KOPT-K1 (cell line): ENCODE data around the gene SACM1L.

ENCODE experiments used
- H3K27ac ChIP-seq: fragments of 200-600 bp; sonication (generic); 2 replicates; pipeline ENCODE4 v1.5.1; 2016; ENCODE audit warnings: antibody characterized with exemption, mild to moderate bottlenecking, low read depth, low read length; ENCODE audit not compliant: poor library complexity, severe bottlenecking
- H3K36me3 ChIP-seq: fragments of 200-600 bp; sonication (generic); 2 replicates; pipeline ENCODE4 v1.5.1; 2017; ENCODE audit warnings: antibody characterized with exemption, mild to moderate bottlenecking, low read length, moderate library complexity; ENCODE audit not compliant: insufficient read depth
- H3K9me3 ChIP-seq: fragments of 200-600 bp; sonication (generic); 2 replicates; pipeline ENCODE4 v1.5.1; 2017; ENCODE audit warnings: antibody characterized with exemption, low read length, mild to moderate bottlenecking; ENCODE audit not compliant: insufficient read depth, poor library complexity, severe bottlenecking

The SACM1L gene

DNA sequence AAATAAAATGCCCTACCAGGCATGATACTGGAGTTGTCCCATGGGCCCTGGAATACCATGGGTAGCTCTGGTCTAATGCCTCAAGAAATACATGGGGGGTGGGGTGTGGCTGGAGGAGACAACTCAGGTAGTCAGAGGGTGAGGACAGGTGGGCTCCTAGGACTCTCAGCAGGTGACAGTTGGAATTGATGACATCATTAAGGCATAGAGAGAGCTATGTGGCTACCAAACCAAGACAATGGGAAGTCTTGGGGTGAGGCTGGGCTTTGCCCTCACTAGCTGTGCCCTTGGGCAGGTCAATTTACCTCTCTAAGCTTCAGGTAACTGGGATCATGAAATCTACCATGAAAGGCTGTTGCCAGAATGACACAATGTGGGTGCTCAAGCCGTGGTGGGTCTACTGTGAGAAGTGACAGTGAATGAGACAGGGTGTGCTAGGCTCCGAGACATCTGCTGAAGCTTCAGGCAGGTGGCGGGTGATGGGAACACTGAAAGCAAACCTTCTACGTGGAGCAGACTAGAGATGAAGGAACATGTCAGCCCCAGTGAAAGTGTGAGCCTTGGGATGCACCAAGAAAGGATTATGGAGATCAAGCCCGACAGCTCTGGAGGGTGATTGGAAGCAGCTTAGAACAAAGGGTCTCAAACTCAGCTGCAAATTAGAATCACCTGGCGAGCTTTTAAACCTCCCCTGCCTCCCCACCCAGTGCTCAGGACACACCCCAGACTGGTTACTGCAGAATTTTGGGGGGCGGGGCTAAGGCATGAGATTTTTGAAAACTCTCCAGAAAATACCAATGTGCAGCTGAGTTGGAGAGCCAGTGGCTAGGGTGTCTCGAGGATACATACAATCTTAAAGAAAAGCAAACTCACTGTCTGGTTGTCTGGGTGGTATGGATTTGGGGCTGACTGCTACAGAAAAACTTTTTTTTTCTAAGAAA, 85.7 kb downstream of the SACM1L start:
- no peak overlapping the region for H3K27ac ChIP-seq

DNA sequence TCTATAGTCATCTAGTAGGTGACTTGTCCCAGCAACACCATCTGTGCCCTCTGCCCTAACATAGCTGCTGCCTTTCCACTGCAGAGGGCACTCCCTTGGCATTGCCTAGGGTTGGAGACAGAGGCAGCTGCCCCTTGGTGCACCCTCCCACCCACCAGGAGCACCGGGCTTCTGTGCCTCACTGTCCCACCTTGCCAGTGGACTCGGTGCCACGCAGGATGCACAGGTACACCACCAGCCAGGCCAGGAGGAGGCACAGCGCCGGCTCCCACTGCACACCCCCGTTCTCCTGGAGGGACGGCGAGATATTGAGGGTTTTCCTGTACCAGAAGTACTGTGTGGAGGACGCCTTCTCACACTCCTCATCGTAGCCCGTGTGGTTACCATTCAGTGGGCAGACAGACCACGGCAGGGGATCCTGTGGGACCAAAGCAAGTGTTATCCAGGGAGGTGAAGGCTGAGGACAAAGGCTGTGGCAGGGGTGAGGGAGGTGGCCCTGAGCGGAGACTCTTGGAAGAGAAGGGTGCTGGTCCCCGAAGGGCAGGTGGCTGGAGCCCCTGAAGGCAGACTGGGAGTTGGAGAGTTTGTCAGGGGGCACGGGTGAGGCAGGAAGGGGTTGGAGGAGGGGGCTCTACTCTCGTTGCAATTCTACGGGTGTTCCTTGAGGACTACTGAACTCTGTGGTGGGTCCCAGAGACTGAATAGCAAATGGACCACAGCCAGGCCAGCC, 86.5 kb downstream of the SACM1L start:
- H3K36me3 ChIP-seq = no peaks in the 10 kb centered on the region
- no peaks in the 10 kb centered on the region for H3K9me3 ChIP-seq
- no peak overlapping the region for H3K27ac ChIP-seq

More for the DNA sequence above, 85.7 kb downstream of the SACM1L start:
- Histone ChIP-seq H3K36me3 (no peaks in the 10 kb centered on the region), H3K9me3 (no peaks in the 10 kb centered on the region)

DNA sequence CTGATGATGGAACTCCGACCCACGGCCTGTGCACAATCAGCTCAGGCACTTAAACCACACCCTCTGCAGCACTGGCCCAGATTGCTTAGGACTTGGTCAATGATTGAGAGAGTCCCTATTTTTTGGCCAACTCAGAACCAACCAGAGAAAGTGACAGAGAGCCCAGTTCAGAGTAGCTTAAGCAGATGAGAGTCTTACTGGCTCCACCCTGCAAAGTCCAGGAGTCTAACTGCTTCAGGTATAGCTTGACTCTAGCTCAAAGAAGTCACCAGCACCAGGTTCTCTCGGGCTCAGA, 87.1 kb downstream of the SACM1L start:
- H3K27ac ChIP-seq = no peak overlapping the region
- H3K36me3 ChIP-seq = no peaks in the 10 kb centered on the region
- H3K9me3 ChIP-seq = no peaks in the 10 kb centered on the region

DNA sequence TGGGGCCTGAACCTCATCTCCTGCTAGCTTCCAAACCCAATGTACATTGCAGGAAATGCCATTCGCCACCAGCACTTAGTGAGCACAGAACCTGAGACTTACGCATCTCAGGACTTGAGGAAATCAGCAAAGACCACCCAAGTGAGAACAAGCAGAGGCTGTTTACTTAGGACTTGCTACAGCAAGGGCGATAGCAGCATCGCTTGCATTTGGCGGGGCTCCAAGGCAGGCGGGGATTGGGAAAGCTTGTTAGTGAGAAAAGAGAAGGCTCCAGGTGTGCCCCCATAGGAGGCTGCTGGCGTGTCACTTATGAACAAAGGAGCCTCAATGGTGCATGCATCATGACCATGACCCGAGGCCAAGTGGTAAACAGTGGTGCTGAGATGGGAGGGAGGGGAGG, 87.4 kb downstream of the SACM1L start:
- H3K36me3 ChIP-seq = no peaks in the 10 kb centered on the region
- H3K27ac ChIP-seq = no peak overlapping the region
- H3K9me3 ChIP-seq = no peaks in the 10 kb centered on the region

DNA sequence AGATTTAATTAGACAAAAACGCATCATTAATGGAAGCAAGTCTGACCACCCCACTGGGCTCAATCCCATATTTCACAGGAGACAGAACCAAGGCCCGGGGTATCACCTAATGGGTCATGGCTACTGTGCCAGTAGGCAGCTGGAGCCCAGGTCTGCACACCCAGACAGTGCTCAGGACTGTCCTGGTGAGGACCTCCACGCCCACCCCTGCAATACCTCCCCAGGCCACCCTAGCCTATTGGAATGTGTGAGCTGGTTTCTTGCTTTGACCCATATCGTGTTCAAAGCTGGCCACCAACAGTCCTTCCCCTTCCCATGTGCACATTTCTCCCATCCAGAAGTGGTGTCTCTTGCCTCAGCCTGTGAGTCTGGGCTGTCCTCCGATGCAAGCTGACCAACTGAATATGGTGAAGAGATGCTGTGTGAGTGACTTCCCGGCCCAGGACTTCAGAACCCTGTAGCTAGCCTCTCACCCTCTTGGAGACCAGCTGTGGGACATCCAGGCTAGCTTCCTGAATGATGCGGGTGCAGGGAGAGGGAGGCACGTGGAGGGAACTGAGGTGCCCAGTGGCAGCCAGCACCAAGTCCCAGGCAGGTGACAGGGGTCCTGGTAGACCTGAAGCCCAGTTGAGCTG, 88.0 kb downstream of the SACM1L start:
- no peaks in the 10 kb centered on the region for H3K9me3 ChIP-seq
- H3K27ac ChIP-seq = no peak overlapping the region
- no peaks in the 10 kb centered on the region for H3K36me3 ChIP-seq

DNA sequence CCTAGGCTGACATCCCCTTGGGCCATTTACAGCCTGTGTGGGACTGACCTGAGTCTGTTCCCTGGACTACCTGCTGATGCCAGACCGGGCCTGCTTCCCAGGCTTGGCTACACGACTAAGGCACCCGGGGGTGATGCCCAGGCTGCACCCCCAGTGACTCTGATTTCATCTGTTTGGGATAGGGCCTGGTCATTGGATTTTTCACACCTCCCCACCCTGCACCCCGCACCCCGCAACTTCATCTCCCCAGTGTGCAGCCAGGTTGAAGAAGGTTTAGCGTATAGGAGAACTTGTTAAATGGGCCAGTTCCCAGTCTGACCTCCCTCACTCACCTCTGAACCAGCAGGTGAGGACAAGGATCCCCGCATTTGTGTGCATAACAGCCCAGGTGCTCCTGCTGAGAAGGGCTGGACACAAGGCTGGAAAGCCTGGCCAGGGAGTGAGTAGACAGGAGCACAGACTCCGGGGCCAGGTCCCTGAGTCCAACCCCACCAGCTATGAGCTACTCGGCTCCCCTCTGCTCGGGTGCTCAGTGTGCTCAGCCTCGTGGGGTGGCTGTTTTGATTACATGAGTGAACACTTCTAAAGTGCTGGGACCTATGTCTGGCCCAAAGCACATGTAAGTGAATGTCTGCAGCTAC, 88.7 kb downstream of the SACM1L start:
- H3K9me3 ChIP-seq = no peaks in the 10 kb centered on the region
- no peaks in the 10 kb centered on the region for H3K36me3 ChIP-seq
- H3K27ac ChIP-seq = no peak overlapping the region

DNA sequence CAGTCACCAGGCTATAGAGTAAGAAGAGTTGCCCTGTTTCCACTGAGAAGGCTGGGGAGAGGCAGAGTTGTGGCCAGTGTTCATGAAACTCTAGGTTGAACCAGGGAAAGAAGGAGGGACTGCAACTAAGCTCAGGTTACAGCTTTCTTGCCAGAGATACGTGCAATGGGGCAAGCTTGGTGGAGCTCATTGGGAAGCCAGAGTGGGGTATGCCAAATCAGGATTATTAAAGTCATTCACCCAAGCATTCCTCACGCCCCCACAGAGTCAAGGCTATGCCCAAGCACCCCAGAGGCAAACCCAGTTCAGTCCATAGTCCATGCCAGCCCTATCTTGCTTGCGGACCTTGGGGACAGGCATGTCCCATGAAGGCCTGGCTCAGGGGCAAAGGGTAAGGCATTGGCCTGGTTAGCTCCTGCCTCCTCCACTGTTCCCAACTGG, 89.6 kb downstream of the SACM1L start:
- no peaks in the 10 kb centered on the region for H3K9me3 ChIP-seq
- H3K27ac ChIP-seq = no peak overlapping the region
- H3K36me3 ChIP-seq = no peaks in the 10 kb centered on the region

DNA sequence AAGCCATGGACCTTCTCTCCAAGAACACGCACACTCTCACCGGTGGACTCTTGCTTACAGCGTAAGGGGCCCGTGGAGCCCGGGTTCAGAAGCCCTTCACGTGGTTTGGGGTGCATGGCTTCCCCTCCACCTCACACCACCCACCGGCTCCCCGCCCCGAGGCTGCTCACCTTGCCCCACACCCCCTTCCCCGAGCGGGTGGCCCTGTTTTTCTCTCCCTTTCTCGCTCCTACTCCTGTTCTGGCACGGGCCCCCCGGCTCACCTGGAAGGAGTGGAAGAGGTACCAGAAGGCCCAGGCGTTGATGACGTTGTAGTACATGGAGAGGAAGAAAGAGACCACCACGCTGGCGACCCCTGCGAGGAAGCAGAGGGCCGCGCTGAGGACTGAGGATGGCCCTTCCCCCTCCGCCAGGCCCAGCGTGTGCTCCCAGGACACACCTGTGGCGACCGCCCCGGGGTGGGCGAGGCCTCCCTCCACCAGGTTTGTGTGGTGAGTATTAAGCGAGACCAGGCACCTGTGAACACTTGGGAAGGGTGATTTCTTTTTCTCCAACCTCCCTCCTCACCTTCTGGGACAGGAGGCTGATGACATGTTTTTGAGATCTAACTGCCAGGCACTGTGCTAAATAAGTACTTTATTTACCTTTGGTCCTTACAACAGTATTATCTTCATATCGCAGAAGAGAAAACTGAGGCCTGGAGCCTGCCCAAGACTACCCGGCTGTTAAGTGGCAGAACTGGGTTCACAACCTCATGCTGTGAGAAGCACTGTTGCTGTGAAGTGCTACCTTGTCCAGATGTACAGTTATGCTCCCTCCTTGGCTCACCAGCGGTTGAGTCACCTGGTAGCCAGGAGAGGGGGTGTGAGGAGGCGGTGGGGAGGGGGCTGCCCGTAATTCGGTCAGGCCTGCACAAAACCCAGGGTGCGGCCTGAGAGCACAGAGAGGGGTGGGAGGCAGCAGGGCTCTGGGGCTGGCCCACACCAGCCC, 90.8 kb downstream of the SACM1L start:
- no peak overlapping the region for H3K27ac ChIP-seq

DNA sequence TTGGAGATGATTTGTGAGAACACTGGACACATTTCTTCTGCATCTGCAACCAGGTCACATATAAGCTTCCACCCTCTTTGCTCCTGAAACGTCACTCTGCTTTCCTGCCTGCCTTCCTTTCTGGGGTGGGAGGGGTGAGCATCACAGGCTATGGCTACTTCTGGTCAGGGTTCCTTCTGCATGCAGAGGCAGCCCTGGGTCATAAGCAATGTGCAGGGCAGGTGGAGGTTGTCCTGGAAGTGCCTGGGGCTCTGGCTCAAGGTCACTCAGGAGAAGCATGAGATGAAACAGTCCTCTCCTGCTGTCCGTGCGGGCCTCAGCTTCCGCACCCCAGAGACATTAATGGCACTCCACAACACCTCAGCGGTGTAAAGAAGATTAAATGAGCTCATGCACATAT, 92.1 kb downstream of the SACM1L start:
- H3K9me3 ChIP-seq = no peaks in the 10 kb centered on the region
- H3K36me3 ChIP-seq = no peaks in the 10 kb centered on the region
- H3K27ac ChIP-seq = no peak overlapping the region

More for the DNA sequence above, 90.8 kb downstream of the SACM1L start:
- H3K36me3 ChIP-seq = no peaks in the 10 kb centered on the region
- no peaks in the 10 kb centered on the region for H3K9me3 ChIP-seq

DNA sequence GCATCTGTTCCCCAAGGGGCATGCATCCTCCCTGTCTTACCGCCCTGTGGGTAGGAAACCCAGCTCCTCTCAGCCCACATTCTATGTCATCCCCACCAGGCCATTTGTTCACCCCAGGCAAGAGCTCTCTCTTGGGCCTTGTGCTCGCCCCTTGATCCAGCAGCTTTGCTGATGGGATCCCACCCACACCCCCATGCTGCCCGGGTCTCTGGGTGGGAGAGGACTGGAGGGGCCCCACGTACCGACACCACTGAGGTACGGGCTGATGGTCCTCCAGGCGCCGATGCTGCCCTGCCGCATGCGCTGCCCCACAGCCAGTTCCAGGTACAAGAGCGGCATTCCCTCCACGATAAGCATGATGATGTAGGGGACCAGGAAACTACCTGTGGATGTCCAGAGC, 92.6 kb downstream of the SACM1L start:
- Histone ChIP-seq H3K9me3 (no peaks in the 10 kb centered on the region), H3K27ac (no peak overlapping the region), H3K36me3 (no peaks in the 10 kb centered on the region)

DNA sequence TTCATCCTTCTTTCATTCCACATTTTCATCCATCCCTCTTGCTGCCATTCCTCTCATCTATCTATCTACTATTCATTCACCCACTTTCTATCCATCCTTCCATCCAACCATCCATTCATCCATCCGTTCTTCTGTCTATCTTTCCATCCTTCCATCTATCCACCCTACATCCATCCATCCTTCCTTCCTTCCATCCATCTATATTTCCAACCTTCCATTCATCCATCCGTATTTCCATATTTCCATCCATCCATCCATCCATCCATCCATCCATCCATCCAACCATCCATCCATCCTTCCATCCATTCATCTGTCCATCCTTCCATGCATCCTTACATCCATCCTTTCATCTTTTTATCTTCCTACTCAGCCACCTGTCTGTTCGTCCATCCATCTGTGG, 93.2 kb downstream of the SACM1L start:
- Histone ChIP-seq H3K36me3 (no peaks in the 10 kb centered on the region), H3K9me3 (no peaks in the 10 kb centered on the region), H3K27ac (no peak overlapping the region)

DNA sequence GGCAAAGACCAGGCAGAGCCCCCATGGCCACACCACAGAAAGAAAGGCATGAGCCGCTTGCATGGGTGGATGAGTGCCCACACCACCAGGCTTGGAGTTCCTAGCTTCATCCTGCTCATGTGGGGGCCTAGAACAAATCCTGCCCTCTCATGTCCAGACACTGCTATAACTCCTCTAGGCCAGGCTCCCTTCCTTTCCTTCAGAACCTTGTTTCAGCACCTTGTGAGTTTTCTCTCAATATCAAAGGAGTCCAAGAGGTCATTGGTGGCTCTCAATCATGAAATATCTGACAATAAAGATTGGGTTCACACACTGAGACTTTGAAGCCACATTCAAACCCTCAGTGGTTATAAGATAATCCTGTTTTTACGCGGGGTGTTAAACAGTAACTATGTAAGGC, 94.5 kb downstream of the SACM1L start:
- H3K9me3 ChIP-seq = no peaks in the 10 kb centered on the region
- no peak overlapping the region for H3K27ac ChIP-seq
- H3K36me3 ChIP-seq = no peaks in the 10 kb centered on the region

DNA sequence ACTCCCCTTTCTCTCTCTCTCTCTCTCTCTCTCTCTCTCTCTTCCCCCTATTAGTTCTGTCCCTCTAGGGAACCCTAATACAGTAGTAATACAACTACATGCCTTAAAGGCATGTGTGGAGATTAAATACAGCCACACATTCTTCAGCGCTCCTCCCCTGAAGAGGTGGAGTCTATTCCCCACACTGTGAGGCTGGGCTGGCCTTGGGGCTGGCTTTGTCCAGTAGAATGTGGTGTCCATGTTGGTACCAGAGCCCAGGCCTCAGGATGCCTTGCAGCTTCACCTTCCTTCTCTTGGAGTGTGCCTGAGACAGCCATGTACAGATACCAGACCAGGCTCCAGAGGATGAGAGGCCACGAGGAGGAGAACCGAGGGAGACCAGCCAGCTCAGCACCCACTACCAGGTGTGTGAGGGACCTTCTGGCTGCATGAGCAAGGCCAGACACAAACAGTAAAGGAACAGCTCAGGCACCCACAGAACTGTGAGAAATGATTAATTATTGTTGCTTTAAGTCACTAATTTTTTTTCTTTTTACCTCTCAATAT, 96.5 kb downstream of the SACM1L start:
- peaks cover 12% of the 10 kb centered on the region for H3K9me3 ChIP-seq
- H3K27ac ChIP-seq = no peak overlapping the region
- no peaks in the 10 kb centered on the region for H3K36me3 ChIP-seq
